ENCODE data around the gene HARS1. TPM values are rescaled to one million over a fixed set of nuclear protein-coding genes. Genes with fewer than 3 reads are reported as not detected.
A peak's percentile ranks its signal among the peaks of the same experiment; 100 is the strongest.

HARS1 gene
- polyA plus RNA-seq (2012; ENCODE audit: insufficient read length, low read depth) = 91.3 TPM

GRCh38 chr5:140690941-140691924 lies at the start of gene HARS1, which contains the start of gene HARS2:
Gene HARS1, minus strand, starts transcription at chr5:140691370. Its CDS starts 66 bp downstream, at chr5:140691304.
Gene HARS2, plus strand, starts transcription at chr5:140691455. Its CDS starts 194 bp downstream, at chr5:140691649.
- TF ChIP-seq FOXP2 (optimal IDR thresholded peaks at IDR 0.05; ENCODE audit: borderline replicate concordance, extremely low read depth, extremely low read length, insufficient read depth) = no peak
- peak; percentile 35; the same call in 1 of the 2 replicates for TF ChIP-seq SIN3A (IDR thresholded peaks at IDR 0.05; ENCODE audit: borderline replicate concordance, insufficient read depth, low read length)
- peak; percentile 95 for TF ChIP-seq TAF1 (IDR thresholded peaks at IDR 0.05; ENCODE audit: borderline replicate concordance, insufficient read depth, low read length)
- peak; percentile 52 to 67; a peak in 2 of 4 replicates for TF ChIP-seq REST (IDR thresholded peaks at IDR 0.05; ENCODE audit: insufficient read depth in 1 of 2, low read depth in 2 of 2, low read length in 2 of 2)
- TF ChIP-seq POLR2AphosphoS5 (IDR thresholded peaks at IDR 0.05; ENCODE audit: low read depth, low read length) = peak; percentile 90

GRCh38 chr5:140737486-140737885 lies 46.3 kb upstream of the HARS1 start:
- no peak for TF ChIP-seq REST (IDR thresholded peaks at IDR 0.05; ENCODE audit: insufficient read depth in 1 of 2, low read depth in 2 of 2, low read length in 2 of 2)
- TF ChIP-seq FOXP2 (optimal IDR thresholded peaks at IDR 0.05; ENCODE audit: borderline replicate concordance, extremely low read depth, extremely low read length, insufficient read depth) = no peak
- no peak for TF ChIP-seq TAF1 (IDR thresholded peaks at IDR 0.05; ENCODE audit: borderline replicate concordance, insufficient read depth, low read length)
- TF ChIP-seq POLR2AphosphoS5 (IDR thresholded peaks at IDR 0.05; ENCODE audit: low read depth, low read length) = no peak
- TF ChIP-seq SIN3A (IDR thresholded peaks at IDR 0.05; ENCODE audit: borderline replicate concordance, insufficient read depth, low read length) = no peak

- TF ChIP-seq TAF1 (IDR thresholded peaks at IDR 0.05; ENCODE audit: borderline replicate concordance, insufficient read depth, low read length) = no peak
- no peak for TF ChIP-seq REST (IDR thresholded peaks at IDR 0.05; ENCODE audit: insufficient read depth in 1 of 2, low read depth in 2 of 2, low read length in 2 of 2)
- TF ChIP-seq SIN3A (IDR thresholded peaks at IDR 0.05; ENCODE audit: borderline replicate concordance, insufficient read depth, low read length) = no peak
- TF ChIP-seq FOXP2 (optimal IDR thresholded peaks at IDR 0.05; ENCODE audit: borderline replicate concordance, extremely low read depth, extremely low read length, insufficient read depth) = no peak
- TF ChIP-seq POLR2AphosphoS5 (IDR thresholded peaks at IDR 0.05; ENCODE audit: low read depth, low read length) = no peak
Observed at GRCh38 chr5:140734354-140734753, 43.2 kb upstream of the HARS1 start.

GRCh38 chr5:140733098-140733497 lies 41.9 kb upstream of the HARS1 start:
- TF ChIP-seq SIN3A (IDR thresholded peaks at IDR 0.05; ENCODE audit: borderline replicate concordance, insufficient read depth, low read length) (no peak), POLR2AphosphoS5 (IDR thresholded peaks at IDR 0.05; ENCODE audit: low read depth, low read length) (no peak), TAF1 (IDR thresholded peaks at IDR 0.05; ENCODE audit: borderline replicate concordance, insufficient read depth, low read length) (no peak), FOXP2 (optimal IDR thresholded peaks at IDR 0.05; ENCODE audit: borderline replicate concordance, extremely low read depth, extremely low read length, insufficient read depth) (no peak), REST (IDR thresholded peaks at IDR 0.05; ENCODE audit: insufficient read depth in 1 of 2, low read depth in 2 of 2, low read length in 2 of 2) (no peak)

Data from PFSK-1 (cell line).